Measurements from ENCODE around the gene TTLL4.

GRCh38 chr2:218721488-218721887 lies 10.9 kb downstream of the TTLL4 start:
- TF ChIP-seq, protein P1, sequence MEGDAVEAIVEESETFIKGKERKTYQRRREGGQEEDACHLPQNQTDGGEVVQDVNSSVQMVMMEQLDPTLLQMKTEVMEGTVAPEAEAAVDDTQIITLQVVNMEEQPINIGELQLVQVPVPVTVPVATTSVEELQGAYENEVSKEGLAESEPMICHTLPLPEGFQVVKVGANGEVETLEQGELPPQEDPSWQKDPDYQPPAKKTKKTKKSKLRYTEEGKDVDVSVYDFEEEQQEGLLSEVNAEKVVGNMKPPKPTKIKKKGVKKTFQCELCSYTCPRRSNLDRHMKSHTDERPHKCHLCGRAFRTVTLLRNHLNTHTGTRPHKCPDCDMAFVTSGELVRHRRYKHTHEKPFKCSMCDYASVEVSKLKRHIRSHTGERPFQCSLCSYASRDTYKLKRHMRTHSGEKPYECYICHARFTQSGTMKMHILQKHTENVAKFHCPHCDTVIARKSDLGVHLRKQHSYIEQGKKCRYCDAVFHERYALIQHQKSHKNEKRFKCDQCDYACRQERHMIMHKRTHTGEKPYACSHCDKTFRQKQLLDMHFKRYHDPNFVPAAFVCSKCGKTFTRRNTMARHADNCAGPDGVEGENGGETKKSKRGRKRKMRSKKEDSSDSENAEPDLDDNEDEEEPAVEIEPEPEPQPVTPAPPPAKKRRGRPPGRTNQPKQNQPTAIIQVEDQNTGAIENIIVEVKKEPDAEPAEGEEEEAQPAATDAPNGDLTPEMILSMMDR (IDR thresholded peaks at IDR 0.05; ENCODE audit: insufficient read depth, low read length), result no peak
- TF ChIP-seq, protein P2, sequence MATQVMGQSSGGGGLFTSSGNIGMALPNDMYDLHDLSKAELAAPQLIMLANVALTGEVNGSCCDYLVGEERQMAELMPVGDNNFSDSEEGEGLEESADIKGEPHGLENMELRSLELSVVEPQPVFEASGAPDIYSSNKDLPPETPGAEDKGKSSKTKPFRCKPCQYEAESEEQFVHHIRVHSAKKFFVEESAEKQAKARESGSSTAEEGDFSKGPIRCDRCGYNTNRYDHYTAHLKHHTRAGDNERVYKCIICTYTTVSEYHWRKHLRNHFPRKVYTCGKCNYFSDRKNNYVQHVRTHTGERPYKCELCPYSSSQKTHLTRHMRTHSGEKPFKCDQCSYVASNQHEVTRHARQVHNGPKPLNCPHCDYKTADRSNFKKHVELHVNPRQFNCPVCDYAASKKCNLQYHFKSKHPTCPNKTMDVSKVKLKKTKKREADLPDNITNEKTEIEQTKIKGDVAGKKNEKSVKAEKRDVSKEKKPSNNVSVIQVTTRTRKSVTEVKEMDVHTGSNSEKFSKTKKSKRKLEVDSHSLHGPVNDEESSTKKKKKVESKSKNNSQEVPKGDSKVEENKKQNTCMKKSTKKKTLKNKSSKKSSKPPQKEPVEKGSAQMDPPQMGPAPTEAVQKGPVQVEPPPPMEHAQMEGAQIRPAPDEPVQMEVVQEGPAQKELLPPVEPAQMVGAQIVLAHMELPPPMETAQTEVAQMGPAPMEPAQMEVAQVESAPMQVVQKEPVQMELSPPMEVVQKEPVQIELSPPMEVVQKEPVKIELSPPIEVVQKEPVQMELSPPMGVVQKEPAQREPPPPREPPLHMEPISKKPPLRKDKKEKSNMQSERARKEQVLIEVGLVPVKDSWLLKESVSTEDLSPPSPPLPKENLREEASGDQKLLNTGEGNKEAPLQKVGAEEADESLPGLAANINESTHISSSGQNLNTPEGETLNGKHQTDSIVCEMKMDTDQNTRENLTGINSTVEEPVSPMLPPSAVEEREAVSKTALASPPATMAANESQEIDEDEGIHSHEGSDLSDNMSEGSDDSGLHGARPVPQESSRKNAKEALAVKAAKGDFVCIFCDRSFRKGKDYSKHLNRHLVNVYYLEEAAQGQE (IDR thresholded peaks at IDR 0.05; ENCODE audit: insufficient replicate concordance, low read depth), result no peak
- TF ChIP-seq SPI1 (IDR thresholded peaks at IDR 0.05; ENCODE audit: borderline replicate concordance, low read depth), result no peak
